Measurements from ENCODE around the gene RABGAP1L. TPM values are rescaled to one million over a fixed set of nuclear protein-coding genes. Genes with fewer than 3 reads are reported as not detected.

RABGAP1L gene
- total and polyA plus RNA-seq, 2 of the 8 experiments (the other 6 are each of a cell fraction or from before 2014, with no cell fraction given) = 33.3 to 156 TPM

DNA sequence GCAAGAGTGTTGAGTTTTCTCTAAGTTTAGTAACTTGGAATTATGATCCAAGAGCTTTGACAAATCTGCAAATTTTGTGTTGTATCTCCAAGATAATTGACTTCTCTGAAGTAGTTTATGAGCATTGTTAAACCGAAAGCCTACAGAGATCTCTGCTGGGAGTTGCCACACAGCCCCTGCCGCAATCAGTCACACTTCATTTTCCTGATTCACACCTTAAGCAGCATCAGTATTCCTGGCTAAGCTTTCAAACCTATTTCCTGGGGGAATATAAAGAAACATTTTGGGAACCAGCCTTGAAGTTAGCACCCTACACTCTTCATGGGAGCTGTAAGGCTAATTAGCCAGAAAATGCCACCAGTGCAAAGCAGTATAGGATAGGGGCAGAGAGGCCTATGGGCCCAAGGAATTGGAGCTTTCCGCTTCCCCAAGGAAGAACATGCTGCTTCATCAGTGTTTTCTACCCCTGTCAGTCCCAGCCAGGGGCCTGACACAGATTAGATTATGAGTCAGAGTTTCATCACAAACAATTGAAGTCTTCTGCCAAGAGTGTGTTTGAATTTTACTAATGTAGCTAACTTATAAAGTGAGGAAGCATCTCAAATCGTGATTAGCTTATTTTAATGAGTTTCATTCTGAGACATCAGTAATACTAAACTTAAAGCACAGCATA, 817.3 kb downstream of the RABGAP1L start (continued):
- TF ChIP-seq CREB1 (IDR thresholded peaks at IDR 0.05) (no peak), EP300 (IDR thresholded peaks at IDR 0.05; ENCODE audit: borderline replicate concordance in 1 of 2, low read depth in 2 of 2, low read length in 2 of 2) (no peak), EGR1 (IDR thresholded peaks at IDR 0.05; ENCODE audit: borderline replicate concordance, low read depth, low read length) (no peak)
- TF ChIP-seq, protein P1, sequence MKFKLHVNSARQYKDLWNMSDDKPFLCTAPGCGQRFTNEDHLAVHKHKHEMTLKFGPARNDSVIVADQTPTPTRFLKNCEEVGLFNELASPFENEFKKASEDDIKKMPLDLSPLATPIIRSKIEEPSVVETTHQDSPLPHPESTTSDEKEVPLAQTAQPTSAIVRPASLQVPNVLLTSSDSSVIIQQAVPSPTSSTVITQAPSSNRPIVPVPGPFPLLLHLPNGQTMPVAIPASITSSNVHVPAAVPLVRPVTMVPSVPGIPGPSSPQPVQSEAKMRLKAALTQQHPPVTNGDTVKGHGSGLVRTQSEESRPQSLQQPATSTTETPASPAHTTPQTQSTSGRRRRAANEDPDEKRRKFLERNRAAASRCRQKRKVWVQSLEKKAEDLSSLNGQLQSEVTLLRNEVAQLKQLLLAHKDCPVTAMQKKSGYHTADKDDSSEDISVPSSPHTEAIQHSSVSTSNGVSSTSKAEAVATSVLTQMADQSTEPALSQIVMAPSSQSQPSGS (IDR thresholded peaks at IDR 0.05; ENCODE audit: low read length) = no peak

All from H1 (cell line).